HEK293T (cell line): ENCODE results near the gene TCF12.

Experiments
- CTCF ChIA-PET: fragments of 350-600 bp; formaldehyde crosslinking; extraction: SDS; loops from one replicate; lab custom pipeline; 2021; ENCODE audit warnings: antibody characterized with exemption, inconsistent platforms; lab: Yijun Ruan, JAX
- POLR2A ChIA-PET: fragments of 350-600 bp; formaldehyde crosslinking; extraction: SDS; loops from one replicate; lab custom pipeline; 2020; ENCODE audit warnings: antibody characterized with exemption, inconsistent platforms; lab: Yijun Ruan, JAX
- DNase-seq: peaks from one replicate; pipeline ENCODE4 v3.0.0; 2012; ENCODE audit warnings: mixed read lengths; ENCODE audit errors: extremely low spot score
- ARNT ChIP-seq: fragments of 450-650 bp; IDR thresholded peaks from 2 replicates; pipeline ENCODE4 v1.6.1; 2017; ENCODE audit warnings: mild to moderate bottlenecking
- BHLHE40 ChIP-seq: fragments of 450-650 bp; IDR thresholded peaks from 2 replicates; pipeline ENCODE4 v1.6.1; 2016; ENCODE audit warnings: mild to moderate bottlenecking, moderate library complexity, borderline replicate concordance
- CTBP1 ChIP-seq: fragments of 450-650 bp; IDR thresholded peaks from 2 replicates; pipeline ENCODE4 v1.6.1; 2016; ENCODE audit warnings: borderline replicate concordance
- ELF4 ChIP-seq: fragments of 450-650 bp; IDR thresholded peaks from 2 replicates; pipeline ENCODE4 v1.6.1; 2017; ENCODE audit warnings: antibody characterized with exemption
- FOXA1 ChIP-seq: fragments of 450-650 bp; IDR thresholded peaks from 2 replicates; pipeline ENCODE4 v1.6.1; 2016; ENCODE audit warnings: mild to moderate bottlenecking
- FOXK2 ChIP-seq: fragments of 450-650 bp; IDR thresholded peaks from 2 replicates; pipeline ENCODE4 v1.6.1; 2016; ENCODE audit warnings: mild to moderate bottlenecking
- FOXM1 ChIP-seq: fragments of 450-650 bp; IDR thresholded peaks from 2 replicates; pipeline ENCODE4 v1.6.1; 2017; ENCODE audit warnings: mild to moderate bottlenecking, borderline replicate concordance
- HDGF ChIP-seq: fragments of 450-650 bp; IDR thresholded peaks from 2 replicates; pipeline ENCODE4 v1.6.1; 2017; ENCODE audit warnings: antibody characterized with exemption, borderline replicate concordance
- L3MBTL2 ChIP-seq: fragments of 450-650 bp; conservative IDR thresholded peaks from 2 replicates; pipeline ENCODE4 v1.6.1; 2016; ENCODE audit warnings: mild to moderate bottlenecking
- LEF1 ChIP-seq: fragments of 450-650 bp; IDR thresholded peaks from 2 replicates; pipeline ENCODE4 v1.6.1; 2017; ENCODE audit warnings: mild to moderate bottlenecking, borderline replicate concordance
- NFRKB ChIP-seq: fragments of 450-650 bp; IDR thresholded peaks from 2 replicates; pipeline ENCODE4 v1.6.1; 2016; ENCODE audit warnings: mild to moderate bottlenecking, moderate library complexity
- SP1 ChIP-seq: fragments of 450-650 bp; IDR thresholded peaks from 2 replicates; pipeline ENCODE4 v1.6.1; 2017
- SUZ12 ChIP-seq: fragments of 450-650 bp; IDR thresholded peaks from 2 replicates; pipeline ENCODE4 v1.6.1; 2016; ENCODE audit warnings: mild to moderate bottlenecking
- TARDBP ChIP-seq: fragments of 450-650 bp; IDR thresholded peaks from 2 replicates; pipeline ENCODE4 v1.6.1; 2016
- ZNF384 ChIP-seq: fragments of 450-650 bp; IDR thresholded peaks from 2 replicates; pipeline ENCODE4 v1.6.1; 2016
- TF ChIP-seq, protein P1 (sequence below): fragments of 450-650 bp; IDR thresholded peaks from 2 replicates; pipeline ENCODE4 v1.6.1; 2016

The TCF12 gene

GRCh38 chr15:57290187-57290586 is 371.7 kb downstream of the TCF12 start:
- CTCF ChIA-PET, result no interaction called here
- no peak for TF ChIP-seq ELF4
- no peak for TF ChIP-seq ZNF384

GRCh38 chr15:57290826-57291225 is 372.4 kb downstream of the TCF12 start:
- ChIA-PET POLR2A (no interaction called here), CTCF (no interaction called here)
- no peak for TF ChIP-seq TARDBP
- no peak for TF ChIP-seq L3MBTL2
- no peak for TF ChIP-seq CTBP1
- no peak for TF ChIP-seq SUZ12
- TF ChIP-seq, protein P1, sequence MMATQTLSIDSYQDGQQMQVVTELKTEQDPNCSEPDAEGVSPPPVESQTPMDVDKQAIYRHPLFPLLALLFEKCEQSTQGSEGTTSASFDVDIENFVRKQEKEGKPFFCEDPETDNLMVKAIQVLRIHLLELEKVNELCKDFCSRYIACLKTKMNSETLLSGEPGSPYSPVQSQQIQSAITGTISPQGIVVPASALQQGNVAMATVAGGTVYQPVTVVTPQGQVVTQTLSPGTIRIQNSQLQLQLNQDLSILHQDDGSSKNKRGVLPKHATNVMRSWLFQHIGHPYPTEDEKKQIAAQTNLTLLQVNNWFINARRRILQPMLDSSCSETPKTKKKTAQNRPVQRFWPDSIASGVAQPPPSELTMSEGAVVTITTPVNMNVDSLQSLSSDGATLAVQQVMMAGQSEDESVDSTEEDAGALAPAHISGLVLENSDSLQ, result no peak
- no peak for TF ChIP-seq BHLHE40
- TF ChIP-seq ARNT, result no peak
- no peak for TF ChIP-seq NFRKB
- TF ChIP-seq SP1, result no peak
- TF ChIP-seq LEF1, result no peak
- TF ChIP-seq ZNF384, result no peak
- no peak for TF ChIP-seq ELF4

More at GRCh38 chr15:57290187-57290586, 371.7 kb downstream of the TCF12 start:
- DNase-seq, result no peak
- POLR2A ChIA-PET, result no interaction called here

GRCh38 chr15:57296473-57297162 is 378.2 kb downstream of the TCF12 start:
- POLR2A ChIA-PET, result no interaction called here

More at GRCh38 chr15:57290826-57291225, 372.4 kb downstream of the TCF12 start:
- DNase-seq, result no peak

DNA sequence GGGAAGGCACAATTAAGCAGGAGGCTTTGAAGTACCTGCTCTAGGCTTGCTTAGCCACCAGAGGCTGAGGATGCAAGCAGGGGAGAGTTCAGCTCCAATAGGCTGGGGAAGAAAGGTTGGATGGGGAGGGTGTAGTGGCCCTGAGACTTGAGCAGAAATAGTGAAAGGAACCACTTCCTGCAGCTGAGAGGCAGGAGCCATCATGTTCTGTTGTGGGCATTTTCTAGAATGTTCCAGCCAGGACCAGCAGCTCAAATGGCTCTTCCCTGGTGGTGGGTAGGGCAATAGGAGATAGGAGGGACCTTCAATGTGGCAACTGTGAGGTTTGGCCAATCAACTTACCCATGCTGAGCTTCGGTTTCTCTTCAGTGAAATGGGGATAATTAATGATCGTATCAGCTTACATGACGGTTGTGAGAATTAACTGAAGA is 378.7 kb downstream of the TCF12 start:
- CTCF ChIA-PET, result no interaction called here
- DNase-seq, result no peak
- TF ChIP-seq HDGF (no peak), ZNF384 (no peak), CTBP1 (no peak), L3MBTL2 (no peak)
- POLR2A ChIA-PET, result no interaction called here

More at GRCh38 chr15:57296473-57297162, 378.2 kb downstream of the TCF12 start:
- no peak for TF ChIP-seq ZNF384
- no peak for TF ChIP-seq SUZ12
- no peak for TF ChIP-seq LEF1
- TF ChIP-seq, protein P1, result no peak
- TF ChIP-seq CTBP1, result no peak
- no peak for TF ChIP-seq FOXM1
- TF ChIP-seq L3MBTL2, result no peak
- TF ChIP-seq HDGF, result no peak
- TF ChIP-seq BHLHE40, result no peak
- no peak for DNase-seq
- CTCF ChIA-PET, result no interaction called here

DNA sequence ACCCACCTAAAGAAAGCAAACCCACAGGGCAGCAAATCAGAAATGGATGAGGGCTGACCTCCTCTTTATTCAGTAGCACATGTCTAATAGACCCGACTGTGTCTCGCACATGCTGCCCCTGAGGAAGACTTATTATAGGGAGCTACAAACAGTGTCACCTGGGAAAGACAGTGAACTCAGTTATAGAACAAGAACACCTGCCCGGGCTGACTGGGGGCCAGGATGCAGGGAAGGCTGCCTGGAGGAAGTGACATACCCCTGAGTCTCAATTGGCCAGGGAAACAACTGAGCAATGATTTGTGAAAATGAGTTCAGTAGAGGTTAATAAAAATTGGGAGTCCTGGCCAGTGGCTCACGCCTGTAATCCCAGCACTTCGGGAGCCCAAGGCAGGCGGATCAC is 379.2 kb downstream of the TCF12 start:
- ChIA-PET CTCF (no interaction called here), POLR2A (no interaction called here)
- no peak for DNase-seq
- TF ChIP-seq ARNT (no peak), TARDBP (no peak), LEF1 (no peak), CTBP1 (no peak), NFRKB (no peak), ELF4 (no peak), FOXM1 (no peak), FOXK2 (no peak), HDGF (no peak), SP1 (no peak), L3MBTL2 (no peak), FOXA1 (no peak), SUZ12 (no peak), BHLHE40 (no peak), ZNF384 (no peak)
- TF ChIP-seq, protein P1, result no peak

DNA sequence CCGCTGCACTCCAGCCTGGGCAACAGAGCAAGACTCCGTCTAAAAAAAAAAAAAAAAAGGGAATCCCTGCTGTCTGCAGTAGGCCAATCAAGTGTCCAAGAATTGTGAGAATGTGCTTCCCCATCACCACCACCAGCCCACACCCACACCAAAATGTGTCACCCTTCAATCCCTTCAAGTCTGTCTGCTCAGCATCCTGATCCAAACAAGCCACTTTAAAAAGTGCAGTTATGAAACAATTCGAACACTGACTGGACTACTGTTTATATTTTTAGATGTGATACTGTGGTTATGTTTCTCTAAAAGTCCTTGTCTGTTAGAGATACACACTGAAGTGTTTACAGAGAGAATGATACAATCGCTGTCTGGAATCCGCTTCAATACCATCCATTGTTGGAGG is 379.8 kb downstream of the TCF12 start:
- TF ChIP-seq SP1 (no peak), ZNF384 (no peak), FOXA1 (no peak), BHLHE40 (no peak), L3MBTL2 (no peak), TARDBP (no peak), FOXM1 (no peak), SUZ12 (no peak), NFRKB (no peak), LEF1 (no peak), HDGF (no peak), FOXK2 (no peak), CTBP1 (no peak), ELF4 (no peak), ARNT (no peak)
- TF ChIP-seq, protein P1, result no peak
- POLR2A ChIA-PET, result no interaction called here
- no peak for DNase-seq
- CTCF ChIA-PET, result no interaction called here
